ENCODE results near the gene TYMP. TPM values are rescaled to one million over a fixed set of nuclear protein-coding genes. Genes with fewer than 3 reads are reported as not detected.

Gene TYMP
- total and polyA plus RNA-seq, 2 of the 8 experiments (the other 6 are each of a cell fraction or from before 2014, with no cell fraction given): 0.43 to 0.48 TPM

- TF ChIP-seq E2F6 (IDR thresholded peaks at IDR 0.05): peak; percentile 57; the same call in 1 of the 2 replicates
- peak; percentile 96 for TF ChIP-seq TAF7 (optimal IDR thresholded peaks at IDR 0.05; ENCODE audit: borderline replicate concordance, low read depth, low read length)
- no peak for TF ChIP-seq CTCF (IDR thresholded peaks at IDR 0.05; ENCODE audit: control extremely low read depth in 1 of 3, insufficient read depth in 1 of 3, low read depth in 1 of 3, low read length in 3 of 3)
- TF ChIP-seq BCL11A (IDR thresholded peaks at IDR 0.05; ENCODE audit: low read depth in 2 of 2, low read length in 2 of 2): no peak
- TF ChIP-seq NANOG (IDR thresholded peaks at IDR 0.05; ENCODE audit: insufficient read depth, low read depth, low read length, poor library complexity, severe bottlenecking): no peak
- no peak for TF ChIP-seq SUZ12 (IDR thresholded peaks at IDR 0.05; ENCODE audit: low read length)
- TF ChIP-seq TCF12 (IDR thresholded peaks at IDR 0.05; ENCODE audit: low read depth, low read length): no peak
- no peak for TF ChIP-seq RAD21 (IDR thresholded peaks at IDR 0.05 in 1 of 2, conservative IDR thresholded peaks at IDR 0.05 in 1 of 2; ENCODE audit: low read depth in 2 of 2, low read length in 2 of 2)
- no peak for TF ChIP-seq FOSL1 (IDR thresholded peaks at IDR 0.05; ENCODE audit: insufficient read depth, low read depth, low read length)
- TF ChIP-seq KDM1A (IDR thresholded peaks at IDR 0.05; ENCODE audit: borderline replicate concordance, low read length): no peak
- no peak for TF ChIP-seq SIX5 (IDR thresholded peaks at IDR 0.05; ENCODE audit: low read depth, low read length)
- peak; percentile 46; the same call in 1 of the 2 replicates for TF ChIP-seq ATF2 (IDR thresholded peaks at IDR 0.05; ENCODE audit: low read length)
- no peak for TF ChIP-seq RFX5 (IDR thresholded peaks at IDR 0.05; ENCODE audit: borderline replicate concordance, low read depth, low read length)
- TF ChIP-seq RBBP5 (IDR thresholded peaks at IDR 0.05; ENCODE audit: borderline replicate concordance, low read depth, low read length): 0 out of 2 replicates have a peak, but pooled peaks have one; percentile 29
- no peak for TF ChIP-seq CHD1 (IDR thresholded peaks at IDR 0.05; ENCODE audit: low read depth, low read length)
- no peak; the same call in 1 of the 2 replicates for TF ChIP-seq GABPA (IDR thresholded peaks at IDR 0.05; ENCODE audit: borderline replicate concordance, insufficient read depth, low read length)
- TF ChIP-seq JUN (IDR thresholded peaks at IDR 0.05; ENCODE audit: low read depth, low read length): no peak
Measured at GRCh38 chr22:50507991-50508884, 21.6 kb downstream of the TYMP start, which contains the start of gene NCAPH2 (continued).
